ENCODE measurements around the gene CADPS2. TPM values are rescaled to one million over a fixed set of nuclear protein-coding genes. Genes with fewer than 3 reads are reported as not detected.

Gene CADPS2
- total RNA-seq, 2 experiments from 2014 or later, result not detected

DNA sequence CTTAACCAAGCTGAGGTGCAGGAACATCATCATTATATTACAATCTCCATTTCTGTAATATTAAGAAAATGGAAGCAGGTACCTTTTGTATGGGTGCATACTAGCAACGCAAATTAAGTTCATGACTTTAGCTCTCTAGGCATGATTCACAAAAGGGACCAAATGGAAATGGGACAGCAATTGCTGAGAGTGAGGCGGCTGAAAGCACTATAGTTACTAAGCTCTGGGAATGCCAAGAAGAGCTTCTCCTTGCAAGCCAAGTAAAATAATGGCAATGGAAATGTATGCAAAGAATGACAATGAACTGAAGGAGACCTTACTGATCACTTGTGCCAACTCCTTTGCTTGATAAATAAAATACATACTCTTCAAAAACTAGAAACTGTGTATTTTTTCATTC, 147.3 kb downstream of the CADPS2 start:
- Mint-ChIP-seq H3K4me3 (no peak overlapping the region), H3K9me3 (peaks cover 2% of the 10 kb centered on the region), H3K27me3 (no peaks in the 10 kb centered on the region), H3K27ac (no peak overlapping the region), H3K4me1 (ENCODE audit: low read depth) (no peaks in the 10 kb centered on the region), H3K36me3 (ENCODE audit: low read depth) (no peaks in the 10 kb centered on the region)
- no peaks in the 10 kb centered on the region for H3K36me3 ChIP-seq (ENCODE audit: insufficient read depth, low read length)
- ATAC-seq (ENCODE audit: poor library complexity) (no peak), DNase-seq (no peak)
- TF ChIP-seq, protein P1, sequence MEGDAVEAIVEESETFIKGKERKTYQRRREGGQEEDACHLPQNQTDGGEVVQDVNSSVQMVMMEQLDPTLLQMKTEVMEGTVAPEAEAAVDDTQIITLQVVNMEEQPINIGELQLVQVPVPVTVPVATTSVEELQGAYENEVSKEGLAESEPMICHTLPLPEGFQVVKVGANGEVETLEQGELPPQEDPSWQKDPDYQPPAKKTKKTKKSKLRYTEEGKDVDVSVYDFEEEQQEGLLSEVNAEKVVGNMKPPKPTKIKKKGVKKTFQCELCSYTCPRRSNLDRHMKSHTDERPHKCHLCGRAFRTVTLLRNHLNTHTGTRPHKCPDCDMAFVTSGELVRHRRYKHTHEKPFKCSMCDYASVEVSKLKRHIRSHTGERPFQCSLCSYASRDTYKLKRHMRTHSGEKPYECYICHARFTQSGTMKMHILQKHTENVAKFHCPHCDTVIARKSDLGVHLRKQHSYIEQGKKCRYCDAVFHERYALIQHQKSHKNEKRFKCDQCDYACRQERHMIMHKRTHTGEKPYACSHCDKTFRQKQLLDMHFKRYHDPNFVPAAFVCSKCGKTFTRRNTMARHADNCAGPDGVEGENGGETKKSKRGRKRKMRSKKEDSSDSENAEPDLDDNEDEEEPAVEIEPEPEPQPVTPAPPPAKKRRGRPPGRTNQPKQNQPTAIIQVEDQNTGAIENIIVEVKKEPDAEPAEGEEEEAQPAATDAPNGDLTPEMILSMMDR (IDR thresholded peaks at IDR 0.05), result no peak
- no peak overlapping the region for H3K27ac ChIP-seq (ENCODE audit: low read depth in 1 of 2, low read length in 2 of 2)
- no peaks in the 10 kb centered on the region for H3K27me3 ChIP-seq (ENCODE audit: control insufficient read depth in 1 of 2, insufficient read depth in 2 of 2, low read length in 2 of 2)
- CTCF ChIA-PET, result no interaction called here
- POLR2A ChIA-PET, result no interaction called here
- no peaks in the 10 kb centered on the region for H3K4me1 ChIP-seq (ENCODE audit: insufficient read depth, low read length)
- H3K4me3 ChIP-seq (ENCODE audit: low read length), result no peak overlapping the region
- peaks cover 0 to 3% of the 10 kb centered on the region in 2 experiments for H3K9me3 ChIP-seq (ENCODE audit: control insufficient read depth in 1 of 2, insufficient read depth in 1 of 2, low read length in 2 of 2)
- intact Hi-C loops (cut with DNase I, micrococcal nuclease), result no loop called here

DNA sequence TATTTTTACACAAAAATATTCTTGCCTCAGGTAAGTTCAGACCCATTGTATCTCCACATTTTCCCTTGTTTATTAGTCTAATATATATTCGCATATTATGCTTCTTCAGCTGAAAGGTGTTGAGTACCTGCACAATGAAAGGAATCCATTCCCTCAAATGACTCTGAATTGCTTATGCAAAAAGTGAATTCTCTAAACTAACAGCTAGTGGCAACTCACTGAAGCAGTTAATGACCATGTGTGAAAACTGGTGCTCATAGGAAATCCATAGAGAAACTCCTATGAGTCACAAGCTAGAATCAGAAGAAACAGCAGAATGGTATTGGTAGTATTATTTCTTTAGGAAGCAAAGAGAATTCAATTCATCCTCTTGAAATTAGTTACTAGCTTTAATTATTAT, 150.1 kb downstream of the CADPS2 start:
- no peak overlapping the region for H3K4me3 Mint-ChIP-seq
- Histone ChIP-seq H3K4me3 (ENCODE audit: low read length) (no peak overlapping the region), H3K27me3 (ENCODE audit: control insufficient read depth in 1 of 2, insufficient read depth in 2 of 2, low read length in 2 of 2) (no peaks in the 10 kb centered on the region), H3K9me3 (ENCODE audit: control insufficient read depth in 1 of 2, insufficient read depth in 1 of 2, low read length in 2 of 2) (peaks cover 0 to 3% of the 10 kb centered on the region in 2 experiments), H3K36me3 (ENCODE audit: insufficient read depth, low read length) (no peaks in the 10 kb centered on the region), H3K4me1 (ENCODE audit: insufficient read depth, low read length) (no peaks in the 10 kb centered on the region), H3K27ac (ENCODE audit: low read depth in 1 of 2, low read length in 2 of 2) (no peak overlapping the region)
- TF ChIP-seq, protein P1 (IDR thresholded peaks at IDR 0.05), result no peak
- H3K27ac Mint-ChIP-seq, result no peak overlapping the region
- no peaks in the 10 kb centered on the region for H3K27me3 Mint-ChIP-seq
- no peaks in the 10 kb centered on the region for H3K36me3 Mint-ChIP-seq (ENCODE audit: low read depth)
- DNase-seq (no peak), ATAC-seq (ENCODE audit: poor library complexity) (no peak)
- peaks cover 2% of the 10 kb centered on the region for H3K9me3 Mint-ChIP-seq
- no peaks in the 10 kb centered on the region for H3K4me1 Mint-ChIP-seq (ENCODE audit: low read depth)
- intact Hi-C loops (cut with DNase I, micrococcal nuclease), result no loop called here
- ChIA-PET CTCF (no interaction called here), POLR2A (no interaction called here)

DNA sequence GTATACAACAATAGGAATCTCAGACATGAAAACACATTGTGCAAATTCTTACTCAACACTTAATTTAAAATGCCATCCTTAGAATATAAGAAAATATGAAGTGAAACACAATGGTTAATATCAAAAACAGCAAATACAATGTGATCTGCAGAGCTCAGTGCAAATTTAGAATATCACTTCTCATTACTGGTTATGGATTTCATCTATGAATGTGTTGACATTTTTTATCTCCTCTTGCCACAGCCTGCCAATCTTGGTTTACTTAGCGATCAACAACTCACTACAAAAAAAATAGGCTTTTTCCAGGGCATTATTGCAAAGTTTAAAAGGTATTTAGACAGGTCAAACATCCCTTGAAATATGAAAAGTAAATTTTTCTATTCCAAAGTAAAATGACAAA, 158.5 kb downstream of the CADPS2 start:
- H3K27ac Mint-ChIP-seq, result no peak overlapping the region
- TF ChIP-seq, protein P1 (IDR thresholded peaks at IDR 0.05), result no peak
- Histone ChIP-seq H3K4me1 (ENCODE audit: insufficient read depth, low read length) (no peaks in the 10 kb centered on the region), H3K9me3 (ENCODE audit: control insufficient read depth in 1 of 2, insufficient read depth in 1 of 2, low read length in 2 of 2) (no peaks in the 10 kb centered on the region), H3K27me3 (ENCODE audit: control insufficient read depth in 1 of 2, insufficient read depth in 2 of 2, low read length in 2 of 2) (no peaks in the 10 kb centered on the region), H3K4me3 (ENCODE audit: low read length) (no peak overlapping the region), H3K36me3 (ENCODE audit: insufficient read depth, low read length) (no peaks in the 10 kb centered on the region), H3K27ac (ENCODE audit: low read depth in 1 of 2, low read length in 2 of 2) (no peak overlapping the region)
- intact Hi-C loops (cut with DNase I, micrococcal nuclease), result no loop called here
- POLR2A ChIA-PET, result no interaction called here
- no peak overlapping the region for H3K4me3 Mint-ChIP-seq
- CTCF ChIA-PET, result no interaction called here
- ATAC-seq (ENCODE audit: poor library complexity) (no peak), DNase-seq (no peak)
- no peaks in the 10 kb centered on the region for H3K27me3 Mint-ChIP-seq
- H3K4me1 Mint-ChIP-seq (ENCODE audit: low read depth), result no peaks in the 10 kb centered on the region
- H3K36me3 Mint-ChIP-seq (ENCODE audit: low read depth), result no peaks in the 10 kb centered on the region
- H3K9me3 Mint-ChIP-seq, result peaks cover 2% of the 10 kb centered on the region

Measured in CD4-positive, alpha-beta T cell (primary cell).